Measurements from ENCODE around the gene NPR3. TPM values are rescaled to one million over a fixed set of nuclear protein-coding genes. Genes with fewer than 3 reads are reported as not detected.

NPR3 gene
- total RNA-seq, 3 donors from 2014 or later, result 1.9 to 44.2 (median 2.0) TPM

- no peak overlapping the region for H3K27ac ChIP-seq
- intact Hi-C loops (cut with DNase I; ENCODE audit: low total_unique reads), result no loop called here
- TF ChIP-seq POLR2A (IDR thresholded peaks at IDR 0.05), result no peak
- TF ChIP-seq POLR2AphosphoS5 (IDR thresholded peaks at IDR 0.05), result no peak
- TF ChIP-seq CTCF (IDR thresholded peaks at IDR 0.05), result no peak
- no peak overlapping the region for H3K4me3 ChIP-seq
- H3K4me1 ChIP-seq, result no peaks in the 10 kb centered on the region
- no peak for DNase-seq (ENCODE audit: low spot score in 2 of 2)
- H3K27me3 ChIP-seq, result peaks cover 0 to 12% of the 10 kb centered on the region in 2 donors
- no peaks in the 10 kb centered on the region for H3K9me3 ChIP-seq
- no peaks in the 10 kb centered on the region for H3K36me3 ChIP-seq
Observed at GRCh38 chr5:32780508-32780919, 69.4 kb downstream of the NPR3 start.

- H3K4me1 ChIP-seq, result no peaks in the 10 kb centered on the region
- no peaks in the 10 kb centered on the region for H3K9me3 ChIP-seq
- peaks cover 0 to 21% of the 10 kb centered on the region in 2 donors for H3K27me3 ChIP-seq
- no peak overlapping the region for H3K4me3 ChIP-seq
- intact Hi-C loops (cut with DNase I; ENCODE audit: low total_unique reads), result no loop called here
- no peak for DNase-seq (ENCODE audit: low spot score in 2 of 2)
- H3K36me3 ChIP-seq, result no peaks in the 10 kb centered on the region
- TF ChIP-seq CTCF (IDR thresholded peaks at IDR 0.05), result no peak
- no peak for TF ChIP-seq POLR2AphosphoS5 (IDR thresholded peaks at IDR 0.05)
- no peak for TF ChIP-seq POLR2A (IDR thresholded peaks at IDR 0.05)
- no peak overlapping the region for H3K27ac ChIP-seq
Observed at GRCh38 chr5:32783661-32784060, 72.5 kb downstream of the NPR3 start.

GRCh38 chr5:32785611-32786254 is 74.6 kb downstream of the NPR3 start:
- intact Hi-C loops (cut with DNase I; ENCODE audit: low total_unique reads), result no loop called here
- H3K27ac ChIP-seq, result no peak overlapping the region
- DNase-seq (ENCODE audit: low spot score in 2 of 2), result no peak
- H3K36me3 ChIP-seq, result no peaks in the 10 kb centered on the region
- no peaks in the 10 kb centered on the region for H3K4me1 ChIP-seq
- TF ChIP-seq POLR2A (IDR thresholded peaks at IDR 0.05) (no peak), POLR2AphosphoS5 (IDR thresholded peaks at IDR 0.05) (no peak), CTCF (IDR thresholded peaks at IDR 0.05) (no peak)
- H3K9me3 ChIP-seq, result no peaks in the 10 kb centered on the region
- H3K4me3 ChIP-seq, result no peak overlapping the region
- H3K27me3 ChIP-seq, result peaks cover 0 to 28% of the 10 kb centered on the region in 2 donors

- intact Hi-C loops (cut with DNase I; ENCODE audit: low total_unique reads), result no loop called here
- Histone ChIP-seq H3K27ac (no peak overlapping the region), H3K27me3 (peaks cover 0 to 28% of the 10 kb centered on the region in 2 donors), H3K9me3 (no peaks in the 10 kb centered on the region), H3K4me3 (no peak overlapping the region), H3K4me1 (no peaks in the 10 kb centered on the region), H3K36me3 (no peaks in the 10 kb centered on the region)
- DNase-seq (ENCODE audit: low spot score in 2 of 2), result no peak
- TF ChIP-seq POLR2AphosphoS5 (IDR thresholded peaks at IDR 0.05) (no peak), CTCF (IDR thresholded peaks at IDR 0.05) (no peak), POLR2A (IDR thresholded peaks at IDR 0.05) (no peak)
Observed at GRCh38 chr5:32786311-32786710, 75.2 kb downstream of the NPR3 start.

- Histone ChIP-seq H3K27ac (no peak overlapping the region), H3K4me1 (no peaks in the 10 kb centered on the region), H3K27me3 (peaks cover 0 to 30% of the 10 kb centered on the region in 2 donors), H3K36me3 (no peaks in the 10 kb centered on the region), H3K4me3 (no peak overlapping the region), H3K9me3 (peaks cover 0 to 2% of the 10 kb centered on the region in 2 donors)
- no peak for DNase-seq (ENCODE audit: low spot score in 2 of 2)
- intact Hi-C loops (cut with DNase I; ENCODE audit: low total_unique reads), result no loop called here
- no peak for TF ChIP-seq POLR2A (IDR thresholded peaks at IDR 0.05)
- TF ChIP-seq POLR2AphosphoS5 (IDR thresholded peaks at IDR 0.05), result no peak
- no peak for TF ChIP-seq CTCF (IDR thresholded peaks at IDR 0.05)
Observed at GRCh38 chr5:32790411-32790951, 79.4 kb downstream of the NPR3 start.

Measured in breast epithelium (tissue), 4 donors.